Dendritic cell treated with granulocyte-macrophage colony-stimulating factor and Interleukin-4, amounts not matched to agents 40 ng/mL and 50 ng/mL, for 4 days (primary cell): Measurements from ENCODE around the gene PRDM8.
A peak's percentile ranks its signal among the peaks of the same experiment; 100 is the strongest.

ENCODE experiments used
- H3K27ac Mint-ChIP-seq: one replicate; pipeline ENCODE4 v1.8.0; 2022; ENCODE audit warnings: mild to moderate bottlenecking, mixed read lengths
- H3K27me3 Mint-ChIP-seq: one replicate; pipeline ENCODE4 v1.8.0; 2022; ENCODE audit warnings: mild to moderate bottlenecking, mixed read lengths
- H3K36me3 Mint-ChIP-seq: one replicate; pipeline ENCODE4 v1.8.0; 2022; ENCODE audit warnings: low read depth, mixed read lengths
- H3K4me1 Mint-ChIP-seq: one replicate; pipeline ENCODE4 v1.8.0; 2022; ENCODE audit warnings: low read depth, mixed read lengths
- H3K4me3 Mint-ChIP-seq: one replicate; pipeline ENCODE4 v1.8.0; 2022; ENCODE audit warnings: mild to moderate bottlenecking, moderate library complexity, mixed read lengths
- H3K9me3 Mint-ChIP-seq: one replicate; pipeline ENCODE4 v1.8.0; 2022; ENCODE audit warnings: mixed read lengths
- intact Hi-C: fragments of 100-400 bp; cut with micrococcal nuclease; formaldehyde crosslinking; loops from one replicate; pipeline ENCODE4 v1.15.0; 2022

Gene PRDM8

GRCh38 chr4:80188457-80188800, 8.9 kb upstream of the PRDM8 start:
- peaks cover 6% of the 10 kb centered on the region for H3K36me3 Mint-ChIP-seq
- intact Hi-C loops = no loop called here
- no peak overlapping the region for H3K4me3 Mint-ChIP-seq
- H3K27me3 Mint-ChIP-seq = peaks cover 59% of the 10 kb centered on the region
- H3K27ac Mint-ChIP-seq = no peak overlapping the region
- H3K9me3 Mint-ChIP-seq = no peaks in the 10 kb centered on the region
- H3K4me1 Mint-ChIP-seq = peaks cover 25% of the 10 kb centered on the region

- Mint-ChIP-seq H3K4me1 (peaks cover 24% of the 10 kb centered on the region), H3K27me3 (peaks cover 56% of the 10 kb centered on the region), H3K27ac (no peak overlapping the region), H3K9me3 (no peaks in the 10 kb centered on the region), H3K4me3 (no peak overlapping the region), H3K36me3 (peaks cover 6% of the 10 kb centered on the region)
- intact Hi-C loops = no loop called here
These were observed 8.4 kb upstream of the PRDM8 start for GRCh38 chr4:80188801-80189458.

GRCh38 chr4:80189581-80189955, 7.7 kb upstream of the PRDM8 start:
- Mint-ChIP-seq H3K27ac (no peak overlapping the region), H3K36me3 (peaks cover under 1% of the 10 kb centered on the region), H3K27me3 (peaks cover 50% of the 10 kb centered on the region), H3K4me3 (no peak overlapping the region), H3K9me3 (no peaks in the 10 kb centered on the region), H3K4me1 (peaks cover 19% of the 10 kb centered on the region)
- intact Hi-C loops = no loop called here

GRCh38 chr4:80189956-80190677, 7.2 kb upstream of the PRDM8 start:
- H3K27me3 Mint-ChIP-seq = peaks cover 46% of the 10 kb centered on the region

GRCh38 chr4:80192252-80192866, 4.9 kb upstream of the PRDM8 start:
- Mint-ChIP-seq H3K36me3 (no peaks in the 10 kb centered on the region), H3K27ac (no peak overlapping the region), H3K9me3 (no peaks in the 10 kb centered on the region), H3K4me1 (peaks cover 25% of the 10 kb centered on the region), H3K27me3 (peaks cover 51% of the 10 kb centered on the region), H3K4me3 (no peak overlapping the region)
- intact Hi-C loops = loop anchor here (10.0 kb wide), 1 partner anchor 1248 kb away; no protein-coding TSS in a partner anchor

More at GRCh38 chr4:80189956-80190677, 7.2 kb upstream of the PRDM8 start:
- Mint-ChIP-seq H3K4me3 (no peak overlapping the region), H3K36me3 (no peaks in the 10 kb centered on the region), H3K27ac (no peak overlapping the region), H3K4me1 (peaks cover 16% of the 10 kb centered on the region), H3K9me3 (no peaks in the 10 kb centered on the region)
- intact Hi-C loops = loop anchor here (10.0 kb wide), 1 partner anchor 1245 kb away; no protein-coding TSS in a partner anchor

GRCh38 chr4:80192937-80193336, 4.4 kb upstream of the PRDM8 start:
- peaks cover 31% of the 10 kb centered on the region for H3K4me1 Mint-ChIP-seq
- intact Hi-C loops = loop anchor here (10.0 kb wide), 1 partner anchor 1248 kb away; no protein-coding TSS in a partner anchor
- H3K27me3 Mint-ChIP-seq = peaks cover 52% of the 10 kb centered on the region
- no peak overlapping the region for H3K27ac Mint-ChIP-seq
- H3K4me3 Mint-ChIP-seq = no peak overlapping the region
- H3K36me3 Mint-ChIP-seq = no peaks in the 10 kb centered on the region
- no peaks in the 10 kb centered on the region for H3K9me3 Mint-ChIP-seq

GRCh38 chr4:80195441-80196140, 1.7 kb upstream of the PRDM8 start:
- intact Hi-C loops = loop anchor here (10.0 kb wide), 1 partner anchor 1251 kb away; no protein-coding TSS in a partner anchor
- Mint-ChIP-seq H3K36me3 (no peaks in the 10 kb centered on the region), H3K27ac (peak overlapping the region; percentile 19), H3K27me3 (peaks cover 62% of the 10 kb centered on the region), H3K4me3 (no peak overlapping the region), H3K9me3 (no peaks in the 10 kb centered on the region), H3K4me1 (peaks cover 36% of the 10 kb centered on the region)

GRCh38 chr4:80196259-80196921, 913 bp upstream of the PRDM8 start:
- H3K9me3 Mint-ChIP-seq = no peaks in the 10 kb centered on the region
- intact Hi-C loops = loop anchor here (10.0 kb wide), 1 partner anchor 1252 kb away; no protein-coding TSS in a partner anchor
- H3K4me1 Mint-ChIP-seq = peaks cover 39% of the 10 kb centered on the region
- H3K4me3 Mint-ChIP-seq = peak overlapping the region; percentile 63
- H3K27ac Mint-ChIP-seq = peak overlapping the region; percentile 19
- H3K27me3 Mint-ChIP-seq = peaks cover 67% of the 10 kb centered on the region
- H3K36me3 Mint-ChIP-seq = no peaks in the 10 kb centered on the region

GRCh38 chr4:80197601-80198440, 518 bp downstream of the PRDM8 start:
- Mint-ChIP-seq H3K27ac (no peak overlapping the region), H3K4me1 (peaks cover 47% of the 10 kb centered on the region), H3K4me3 (peak overlapping the region; percentile 63), H3K36me3 (no peaks in the 10 kb centered on the region), H3K9me3 (no peaks in the 10 kb centered on the region), H3K27me3 (peaks cover 71% of the 10 kb centered on the region)
- intact Hi-C loops = loop anchor here (10.0 kb wide), 1 partner anchor 1253 kb away; no protein-coding TSS in a partner anchor

- H3K9me3 Mint-ChIP-seq = no peaks in the 10 kb centered on the region
- peaks cover 74% of the 10 kb centered on the region for H3K27me3 Mint-ChIP-seq
- H3K4me1 Mint-ChIP-seq = peaks cover 52% of the 10 kb centered on the region
- intact Hi-C loops = loop anchor here (10.0 kb wide), 1 partner anchor 1254 kb away; no protein-coding TSS in a partner anchor
- no peak overlapping the region for H3K27ac Mint-ChIP-seq
- H3K36me3 Mint-ChIP-seq = peaks cover 5% of the 10 kb centered on the region
- no peak overlapping the region for H3K4me3 Mint-ChIP-seq
These were observed 1.1 kb downstream of the PRDM8 start for GRCh38 chr4:80198441-80198837.

GRCh38 chr4:80199004-80199560, 1.8 kb downstream of the PRDM8 start:
- peaks cover 6% of the 10 kb centered on the region for H3K36me3 Mint-ChIP-seq
- H3K27me3 Mint-ChIP-seq = peaks cover 75% of the 10 kb centered on the region
- peaks cover 55% of the 10 kb centered on the region for H3K4me1 Mint-ChIP-seq
- no peaks in the 10 kb centered on the region for H3K9me3 Mint-ChIP-seq
- H3K4me3 Mint-ChIP-seq = no peak overlapping the region
- H3K27ac Mint-ChIP-seq = no peak overlapping the region
- intact Hi-C loops = loop anchor here (10.0 kb wide), 1 partner anchor 1254 kb away; no protein-coding TSS in a partner anchor

- intact Hi-C loops = loop anchor here (5.0 to 10.0 kb wide), 2 partner anchors 128 to 1255 kb away; partner anchors contain the start of gene ANTXR2
- H3K27me3 Mint-ChIP-seq = peaks cover 75% of the 10 kb centered on the region
- H3K9me3 Mint-ChIP-seq = no peaks in the 10 kb centered on the region
- no peak overlapping the region for H3K4me3 Mint-ChIP-seq
- peaks cover 6% of the 10 kb centered on the region for H3K36me3 Mint-ChIP-seq
- H3K27ac Mint-ChIP-seq = no peak overlapping the region
- H3K4me1 Mint-ChIP-seq = peaks cover 54% of the 10 kb centered on the region
These were observed 2.6 kb downstream of the PRDM8 start for GRCh38 chr4:80199947-80200346.
